ENCODE results near the gene MAP4K4. TPM values are rescaled to one million over a fixed set of nuclear protein-coding genes. Genes with fewer than 3 reads are reported as not detected.
A peak's percentile ranks its signal among the peaks of the same experiment; 100 is the strongest.

MAP4K4 gene
- total RNA-seq, 1 experiment from 2014 or later = 133 TPM

- ChIA-PET POLR2A (ENCODE audit: unreplicated experiment) (no interaction called here), CTCF (interaction anchor here (0.5 kb wide), 1 partner anchor 30 kb away, joined by 13 read pairs; no protein-coding TSS in a partner anchor)
- H2AFZ ChIP-seq (ENCODE audit: low read length) = no peak overlapping the region
- BruUV-seq (replicated peaks) = no TSS peak
- no peak overlapping the region for H3K4me3 ChIP-seq (ENCODE audit: low read length)
- peaks cover 59% of the 10 kb centered on the region for H3K36me3 ChIP-seq (ENCODE audit: low read depth, low read length)
- no peak overlapping the region for H3K9ac ChIP-seq (ENCODE audit: low read length)
- no peaks in the 10 kb centered on the region for H3K9me2 ChIP-seq (replicated peaks; ENCODE audit: low read length)
- H3K4me2 ChIP-seq (ENCODE audit: low read length) = no peak overlapping the region
- no peaks in the 10 kb centered on the region for H3K9me3 ChIP-seq (ENCODE audit: low read length)
- H3K27ac ChIP-seq (ENCODE audit: low read length) = no peak overlapping the region
- H3K27me3 ChIP-seq (ENCODE audit: low read length) = no peaks in the 10 kb centered on the region
- DNase-seq (peak; percentile 38), ATAC-seq (peak; percentile 21; the same call in 1 of the 2 replicates)
- H3K4me1 ChIP-seq (ENCODE audit: insufficient read depth, low read length) = peaks cover 14% of the 10 kb centered on the region
- no peaks in the 10 kb centered on the region for H3F3A ChIP-seq (ENCODE audit: low read length, unreplicated experiment)
- intact Hi-C loops (cut with micrococcal nuclease) = no loop called here
- no peaks in the 10 kb centered on the region; the same call in 1 of the 2 replicates for H4K20me1 ChIP-seq (ENCODE audit: low read length)
- TF ChIP-seq EZH2 (IDR thresholded peaks at IDR 0.05; ENCODE audit: low read length, unreplicated experiment) = no peak
- H3K79me2 ChIP-seq (ENCODE audit: low read length) = no peaks in the 10 kb centered on the region; the same call in 1 of the 2 replicates
These were observed 150.3 kb downstream of the MAP4K4 start for GRCh38 chr2:101847661-101848339.

DNA sequence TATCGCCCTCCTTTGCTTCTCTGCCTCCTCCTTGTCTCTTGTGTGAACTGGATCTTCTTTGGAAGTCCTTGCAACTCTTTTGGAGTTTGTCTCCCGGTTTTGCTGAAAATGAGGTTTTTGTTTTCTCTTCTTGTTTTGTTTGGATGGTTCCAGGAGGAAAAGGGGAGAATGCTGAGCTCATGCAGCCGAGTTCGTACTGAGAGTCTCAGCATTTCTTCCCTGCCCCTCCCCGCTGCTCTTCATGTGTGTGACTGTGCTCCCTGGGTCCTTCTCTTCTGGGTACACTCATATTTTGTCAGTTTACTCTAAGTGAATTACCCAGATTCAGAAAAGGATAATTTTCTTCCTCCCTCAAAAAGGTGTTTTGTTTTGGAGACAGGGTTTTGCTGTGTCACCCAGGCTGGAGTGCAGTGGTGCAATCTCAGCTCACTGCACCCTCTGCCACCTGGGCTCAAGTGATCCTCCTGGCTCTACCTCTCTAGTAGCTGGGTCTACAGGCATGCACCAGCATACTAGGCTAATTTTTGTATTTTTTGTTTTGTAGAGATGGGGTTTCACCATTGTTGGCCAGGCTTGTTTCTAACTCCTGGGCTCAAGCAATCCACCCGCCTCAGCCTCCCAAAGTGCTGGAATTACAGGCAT lies 151.4 kb downstream of the MAP4K4 start:
- Histone ChIP-seq H2AFZ (ENCODE audit: low read length) (no peak overlapping the region), H3K36me3 (ENCODE audit: low read depth, low read length) (peaks cover 59% of the 10 kb centered on the region), H3K9me2 (replicated peaks; ENCODE audit: low read length) (no peaks in the 10 kb centered on the region), H3K4me3 (ENCODE audit: low read length) (no peak overlapping the region), H3K4me1 (ENCODE audit: insufficient read depth, low read length) (0 out of 2 replicates have a peak, but pooled peaks cover 4% of the 10 kb centered on the region), H3K79me2 (ENCODE audit: low read length) (no peaks in the 10 kb centered on the region; the same call in 1 of the 2 replicates), H3K4me2 (ENCODE audit: low read length) (no peak overlapping the region), H3K27ac (ENCODE audit: low read length) (no peak overlapping the region), H3F3A (ENCODE audit: low read length, unreplicated experiment) (no peaks in the 10 kb centered on the region), H3K9ac (ENCODE audit: low read length) (no peak overlapping the region), H3K27me3 (ENCODE audit: low read length) (no peaks in the 10 kb centered on the region), H3K9me3 (ENCODE audit: low read length) (no peaks in the 10 kb centered on the region), H4K20me1 (ENCODE audit: low read length) (no peaks in the 10 kb centered on the region; the same call in 1 of the 2 replicates)
- BruUV-seq (replicated peaks) = no TSS peak
- CTCF ChIA-PET = no interaction called here
- POLR2A ChIA-PET (ENCODE audit: unreplicated experiment) = no interaction called here
- TF ChIP-seq EZH2 (IDR thresholded peaks at IDR 0.05; ENCODE audit: low read length, unreplicated experiment) = no peak
- TF ChIP-seq EZH2phosphoT487 (IDR thresholded peaks at IDR 0.05; ENCODE audit: borderline replicate concordance, low read length) = no peak
- DNase-seq (no peak), ATAC-seq (no peak)
- intact Hi-C loops (cut with micrococcal nuclease) = no loop called here

GRCh38 chr2:101850450-101850849 lies 152.9 kb downstream of the MAP4K4 start:
- intact Hi-C loops (cut with micrococcal nuclease) = no loop called here
- no peak for ATAC-seq
- Histone ChIP-seq H3K4me2 (ENCODE audit: low read length) (no peak overlapping the region), H3K27me3 (ENCODE audit: low read length) (no peaks in the 10 kb centered on the region), H2AFZ (ENCODE audit: low read length) (no peak overlapping the region), H3K9ac (ENCODE audit: low read length) (no peak overlapping the region), H3K9me2 (replicated peaks; ENCODE audit: low read length) (no peaks in the 10 kb centered on the region), H3K27ac (ENCODE audit: low read length) (no peak overlapping the region), H3K4me3 (ENCODE audit: low read length) (no peak overlapping the region), H3K36me3 (ENCODE audit: low read depth, low read length) (peaks cover 61% of the 10 kb centered on the region), H3K4me1 (ENCODE audit: insufficient read depth, low read length) (no peaks in the 10 kb centered on the region), H4K20me1 (ENCODE audit: low read length) (no peaks in the 10 kb centered on the region; the same call in 1 of the 2 replicates), H3K79me2 (ENCODE audit: low read length) (peaks cover 4% of the 10 kb centered on the region; the same call in 1 of the 2 replicates), H3K9me3 (ENCODE audit: low read length) (no peaks in the 10 kb centered on the region), H3F3A (ENCODE audit: low read length, unreplicated experiment) (no peaks in the 10 kb centered on the region)
- POLR2A ChIA-PET (ENCODE audit: unreplicated experiment) = no interaction called here
- TF ChIP-seq EZH2phosphoT487 (IDR thresholded peaks at IDR 0.05; ENCODE audit: borderline replicate concordance, low read length) (no peak), CTCF (conservative IDR thresholded peaks at IDR 0.05; ENCODE audit: low read depth, low read length) (no peak), EZH2 (IDR thresholded peaks at IDR 0.05; ENCODE audit: low read length, unreplicated experiment) (no peak)
- DNase-seq = no peak
- CTCF ChIA-PET = no interaction called here
- no TSS peak for BruUV-seq (replicated peaks)

Measured in PC-3 (cell line).